ENCODE data around the gene CEND1.

CEND1 gene

GRCh38 chr11:766936-767210, 23.0 kb downstream of the CEND1 start:
- no peak for TF ChIP-seq GATA3 (IDR thresholded peaks at IDR 0.05; ENCODE audit: low read depth, low read length)

- no peak for TF ChIP-seq GATA2 (IDR thresholded peaks at IDR 0.05; ENCODE audit: low read depth, low read length)
- TF ChIP-seq GATA3 (IDR thresholded peaks at IDR 0.05; ENCODE audit: low read depth, low read length) = no peak
These were observed 23.6 kb downstream of the CEND1 start for GRCh38 chr11:766106-766935.

GRCh38 chr11:765802-766091, 24.1 kb downstream of the CEND1 start:
- TF ChIP-seq GATA3 (IDR thresholded peaks at IDR 0.05; ENCODE audit: low read depth, low read length) (no peak), GATA2 (IDR thresholded peaks at IDR 0.05; ENCODE audit: low read depth, low read length) (no peak)

GRCh38 chr11:765025-765801, 24.7 kb downstream of the CEND1 start:
- no peak for TF ChIP-seq GATA3 (IDR thresholded peaks at IDR 0.05; ENCODE audit: low read depth, low read length)

- TF ChIP-seq GATA3 (IDR thresholded peaks at IDR 0.05; ENCODE audit: low read depth, low read length) (no peak), GATA2 (IDR thresholded peaks at IDR 0.05; ENCODE audit: low read depth, low read length) (no peak)
These were observed 25.4 kb downstream of the CEND1 start for GRCh38 chr11:764322-765024.

GRCh38 chr11:763549-764321, 26.2 kb downstream of the CEND1 start:
- no peak for TF ChIP-seq GATA2 (IDR thresholded peaks at IDR 0.05; ENCODE audit: low read depth, low read length)
- no peak for TF ChIP-seq GATA3 (IDR thresholded peaks at IDR 0.05; ENCODE audit: low read depth, low read length)

GRCh38 chr11:763073-763463, 26.8 kb downstream of the CEND1 start:
- TF ChIP-seq GATA2 (IDR thresholded peaks at IDR 0.05; ENCODE audit: low read depth, low read length) (no peak), GATA3 (IDR thresholded peaks at IDR 0.05; ENCODE audit: low read depth, low read length) (no peak)

GRCh38 chr11:762421-763072, 27.3 kb downstream of the CEND1 start:
- no peak for TF ChIP-seq GATA2 (IDR thresholded peaks at IDR 0.05; ENCODE audit: low read depth, low read length)
- no peak for TF ChIP-seq GATA3 (IDR thresholded peaks at IDR 0.05; ENCODE audit: low read depth, low read length)

- TF ChIP-seq GATA3 (IDR thresholded peaks at IDR 0.05; ENCODE audit: low read depth, low read length) = no peak
- TF ChIP-seq GATA2 (IDR thresholded peaks at IDR 0.05; ENCODE audit: low read depth, low read length) = no peak
These were observed 28.3 kb downstream of the CEND1 start for GRCh38 chr11:761526-762108.

- TF ChIP-seq GATA3 (IDR thresholded peaks at IDR 0.05; ENCODE audit: low read depth, low read length) (no peak), GATA2 (IDR thresholded peaks at IDR 0.05; ENCODE audit: low read depth, low read length) (no peak)
These were observed 29.7 kb downstream of the CEND1 start for GRCh38 chr11:760236-760635.

- TF ChIP-seq GATA2 (IDR thresholded peaks at IDR 0.05; ENCODE audit: low read depth, low read length) (no peak), GATA3 (IDR thresholded peaks at IDR 0.05; ENCODE audit: low read depth, low read length) (no peak)
These were observed 40.2 kb downstream of the CEND1 start for GRCh38 chr11:749731-750130.

- TF ChIP-seq GATA3 (IDR thresholded peaks at IDR 0.05; ENCODE audit: low read depth, low read length) (no peak), GATA2 (IDR thresholded peaks at IDR 0.05; ENCODE audit: low read depth, low read length) (no peak)
These were observed 41.9 kb downstream of the CEND1 start for GRCh38 chr11:748007-748359.

- no peak for TF ChIP-seq GATA3 (IDR thresholded peaks at IDR 0.05; ENCODE audit: low read depth, low read length)
These were observed 42.5 kb downstream of the CEND1 start, which contains the start of gene TALDO1 for GRCh38 chr11:747158-748006. TALDO1 (plus strand) TSS chr11:747464; CDS start chr11:747482, 18 bp downstream.

Data from SH-SY5Y (cell line).